Loucy (cell line): ENCODE measurements around the gene WDR35.

Experiments
- H2AFZ ChIP-seq: fragments of 200-600 bp; sonication (generic); 2 replicates; pipeline ENCODE4 v1.6.0; 2016; ENCODE audit warnings: antibody characterized with exemption, mild to moderate bottlenecking, low read length, moderate library complexity
- H3F3A ChIP-seq: fragments of 200-600 bp; 2 replicates; pipeline ENCODE4 v1.6.0; 2016; ENCODE audit warnings: antibody characterized with exemption, low read depth, mild to moderate bottlenecking
- H3K27me3 ChIP-seq: fragments of 200-600 bp; sonication (generic); 2 replicates; pipeline ENCODE4 v1.6.1; 2014; ENCODE audit warnings: low read length, mild to moderate bottlenecking; ENCODE audit not compliant: insufficient read depth, poor library complexity, severe bottlenecking
- H3K36me3 ChIP-seq: fragments of 200-600 bp; sonication (generic); 2 replicates; pipeline ENCODE4 v1.6.1; 2016; ENCODE audit warnings: low read length; ENCODE audit not compliant: insufficient read depth
- H3K4me1 ChIP-seq: fragments of 200-600 bp; sonication (generic); 2 replicates; pipeline ENCODE4 v1.5.1; 2014; ENCODE audit warnings: low read length, mild to moderate bottlenecking; ENCODE audit not compliant: insufficient read depth, poor library complexity, severe bottlenecking
- H3K4me2 ChIP-seq: fragments of 200-600 bp; sonication (generic); 2 replicates; pipeline ENCODE4 v1.6.0; 2014; ENCODE audit warnings: antibody characterized with exemption, low read length, low read depth, mild to moderate bottlenecking; ENCODE audit not compliant: poor library complexity, severe bottlenecking
- H3K4me3 ChIP-seq: fragments of 200-600 bp; sonication (generic); 2 replicates; pipeline ENCODE4 v1.5.1; 2014; ENCODE audit warnings: low read length, mild to moderate bottlenecking, mixed read lengths; ENCODE audit not compliant: poor library complexity, severe bottlenecking
- H3K79me2 ChIP-seq: fragments of 200-600 bp; sonication (generic); 2 replicates; pipeline ENCODE4 v1.6.1; 2014; ENCODE audit warnings: low read length; ENCODE audit not compliant: insufficient read depth
- H3K9ac ChIP-seq: fragments of 200-600 bp; sonication (generic); 2 replicates; pipeline ENCODE4 v1.6.0; 2014; ENCODE audit warnings: mild to moderate bottlenecking, low read depth, low read length, moderate library complexity; ENCODE audit not compliant: poor library complexity, severe bottlenecking
- H3K9me2 ChIP-seq: fragments of 200-600 bp; sonication (generic); replicated peaks from 2 replicates; pipeline ENCODE4 v1.6.1; 2016; ENCODE audit warnings: low read depth, low read length, mixed read lengths
- H3K9me3 ChIP-seq: fragments of 200-600 bp; sonication (generic); 2 replicates; pipeline ENCODE4 v1.6.1; 2014; ENCODE audit warnings: mild to moderate bottlenecking, antibody characterized with exemption, low read length, low read depth; ENCODE audit not compliant: insufficient read depth
- H4K20me1 ChIP-seq: fragments of 200-600 bp; sonication (generic); 2 replicates; pipeline ENCODE4 v1.6.0; 2014; ENCODE audit warnings: antibody characterized with exemption, low read length, mild to moderate bottlenecking; ENCODE audit not compliant: insufficient read depth, poor library complexity, severe bottlenecking
- EZH2phosphoT487 ChIP-seq: fragments of 200-600 bp; IDR thresholded peaks from 2 replicates; pipeline ENCODE4 v1.6.1; 2018; ENCODE audit warnings: antibody characterized with exemption, mild to moderate bottlenecking, moderate library complexity, borderline replicate concordance
- TF ChIP-seq, protein P1 (sequence below): fragments of 200-600 bp; sonication (generic); conservative IDR thresholded peaks from 2 replicates; pipeline ENCODE4 v1.5.1; 2014; ENCODE audit warnings: mild to moderate bottlenecking, antibody characterized with exemption, low read length

Gene WDR35

GRCh38 chr2:20012032-20012281 lies 22.1 kb upstream of the WDR35 start:
- Histone ChIP-seq H3K9me2 (no peaks in the 10 kb centered on the region), H3K79me2 (no peaks in the 10 kb centered on the region), H3K4me3 (no peak overlapping the region), H3K36me3 (no peaks in the 10 kb centered on the region), H3K4me2 (no peak overlapping the region), H2AFZ (no peak overlapping the region), H3K27me3 (no peaks in the 10 kb centered on the region), H3K9ac (no peak overlapping the region), H3K9me3 (no peaks in the 10 kb centered on the region), H4K20me1 (no peaks in the 10 kb centered on the region), H3F3A (no peaks in the 10 kb centered on the region), H3K4me1 (no peaks in the 10 kb centered on the region)
- TF ChIP-seq, protein P1, sequence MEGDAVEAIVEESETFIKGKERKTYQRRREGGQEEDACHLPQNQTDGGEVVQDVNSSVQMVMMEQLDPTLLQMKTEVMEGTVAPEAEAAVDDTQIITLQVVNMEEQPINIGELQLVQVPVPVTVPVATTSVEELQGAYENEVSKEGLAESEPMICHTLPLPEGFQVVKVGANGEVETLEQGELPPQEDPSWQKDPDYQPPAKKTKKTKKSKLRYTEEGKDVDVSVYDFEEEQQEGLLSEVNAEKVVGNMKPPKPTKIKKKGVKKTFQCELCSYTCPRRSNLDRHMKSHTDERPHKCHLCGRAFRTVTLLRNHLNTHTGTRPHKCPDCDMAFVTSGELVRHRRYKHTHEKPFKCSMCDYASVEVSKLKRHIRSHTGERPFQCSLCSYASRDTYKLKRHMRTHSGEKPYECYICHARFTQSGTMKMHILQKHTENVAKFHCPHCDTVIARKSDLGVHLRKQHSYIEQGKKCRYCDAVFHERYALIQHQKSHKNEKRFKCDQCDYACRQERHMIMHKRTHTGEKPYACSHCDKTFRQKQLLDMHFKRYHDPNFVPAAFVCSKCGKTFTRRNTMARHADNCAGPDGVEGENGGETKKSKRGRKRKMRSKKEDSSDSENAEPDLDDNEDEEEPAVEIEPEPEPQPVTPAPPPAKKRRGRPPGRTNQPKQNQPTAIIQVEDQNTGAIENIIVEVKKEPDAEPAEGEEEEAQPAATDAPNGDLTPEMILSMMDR, result no peak
- TF ChIP-seq EZH2phosphoT487, result no peak

GRCh38 chr2:20011276-20012031 lies 21.5 kb upstream of the WDR35 start:
- H3K27me3 ChIP-seq, result no peaks in the 10 kb centered on the region

DNA sequence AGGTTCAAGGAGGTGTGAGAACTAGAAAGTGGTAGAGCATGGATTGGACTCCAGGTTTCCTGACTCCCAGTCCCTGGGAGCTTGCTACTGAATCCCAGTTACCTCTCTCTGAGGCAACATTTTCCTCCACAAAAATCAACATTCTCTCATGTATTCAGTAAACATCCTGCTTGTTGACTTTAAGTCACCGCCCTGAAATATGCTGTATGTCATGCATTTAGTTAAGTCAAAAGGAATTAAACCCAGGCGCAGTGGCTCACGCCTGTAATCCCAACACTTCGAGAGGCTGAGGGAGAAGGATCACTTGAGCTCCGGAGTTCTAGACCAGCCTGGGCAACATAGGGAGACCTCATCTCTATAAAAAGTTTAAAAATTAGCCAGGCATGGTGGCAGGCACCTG lies 18.8 kb upstream of the WDR35 start:
- H3K4me3 ChIP-seq, result no peak overlapping the region

More at GRCh38 chr2:20011276-20012031, 21.5 kb upstream of the WDR35 start:
- Histone ChIP-seq H3K36me3 (no peaks in the 10 kb centered on the region), H3K4me2 (no peak overlapping the region), H3K79me2 (no peaks in the 10 kb centered on the region), H3K9ac (no peak overlapping the region), H3K9me3 (no peaks in the 10 kb centered on the region), H3K4me3 (no peak overlapping the region), H3K9me2 (no peaks in the 10 kb centered on the region), H3K4me1 (no peaks in the 10 kb centered on the region), H3F3A (no peaks in the 10 kb centered on the region), H4K20me1 (no peaks in the 10 kb centered on the region), H2AFZ (no peak overlapping the region)
- TF ChIP-seq EZH2phosphoT487, result no peak
- TF ChIP-seq, protein P1, result no peak

More for the DNA sequence above, 18.8 kb upstream of the WDR35 start:
- no peaks in the 10 kb centered on the region for H3K9me2 ChIP-seq
- no peaks in the 10 kb centered on the region for H3K79me2 ChIP-seq
- H3K27me3 ChIP-seq, result no peaks in the 10 kb centered on the region
- no peak overlapping the region for H2AFZ ChIP-seq
- H3K36me3 ChIP-seq, result no peaks in the 10 kb centered on the region
- TF ChIP-seq, protein P1, result no peak
- no peak for TF ChIP-seq EZH2phosphoT487
- no peaks in the 10 kb centered on the region for H4K20me1 ChIP-seq
- no peak overlapping the region for H3K9ac ChIP-seq
- no peaks in the 10 kb centered on the region for H3K9me3 ChIP-seq
- H3K4me2 ChIP-seq, result no peak overlapping the region
- H3F3A ChIP-seq, result no peaks in the 10 kb centered on the region
- no peaks in the 10 kb centered on the region for H3K4me1 ChIP-seq
